GM19328 (cell line): Measurements from ENCODE around the gene CASP14.
"Not testable (repeated sequence)": the region's sequence is repeated elsewhere in the genome, so short reads cannot be mapped to it uniquely, and the experiment has no call there.

Experiments used
- ATAC-seq: cut with Tn5 transposase; IDR thresholded peaks from one replicate; pipeline ENCODE4 v1.9.1; 2021; ENCODE audit warnings: mild to moderate bottlenecking, moderate library complexity; ENCODE audit not compliant: unreplicated experiment

Gene CASP14

GRCh38 chr19:15070386-15070785 is 21.1 kb downstream of the CASP14 start:
- not testable (repeated sequence) for ATAC-seq

GRCh38 chr19:15072930-15073647 is 23.8 kb downstream of the CASP14 start:
- no peak for ATAC-seq

GRCh38 chr19:15074371-15074770 is 25.1 kb downstream of the CASP14 start:
- no peak for ATAC-seq

- no peak for ATAC-seq
These were observed 26.5 kb downstream of the CASP14 start for GRCh38 chr19:15075806-15076205.

- ATAC-seq = not testable (repeated sequence)
These were observed 30.7 kb downstream of the CASP14 start for GRCh38 chr19:15080002-15080401.

- no peak for ATAC-seq
These were observed 32.6 kb downstream of the CASP14 start, which contains the start of gene OR1I1 for GRCh38 chr19:15081911-15082310. Gene OR1I1, plus strand, starts transcription at chr19:15082211. Its CDS starts 4,855 bp downstream, at chr19:15087066.

- ATAC-seq = no peak
These were observed 37.9 kb downstream of the CASP14 start for GRCh38 chr19:15087182-15087581.

- no peak for ATAC-seq
These were observed 42.9 kb downstream of the CASP14 start for GRCh38 chr19:15091918-15092753.

GRCh38 chr19:15093001-15093400 is 43.7 kb downstream of the CASP14 start:
- no peak for ATAC-seq

- no peak for ATAC-seq
These were observed 46.9 kb downstream of the CASP14 start for GRCh38 chr19:15096223-15096622.

- not testable (repeated sequence) for ATAC-seq
These were observed 48.7 kb downstream of the CASP14 start for GRCh38 chr19:15097980-15098379.

GRCh38 chr19:15098460-15098859 is 49.2 kb downstream of the CASP14 start:
- ATAC-seq = no peak

GRCh38 chr19:15099017-15099582 is 49.8 kb downstream of the CASP14 start:
- ATAC-seq = no peak

GRCh38 chr19:15101479-15102082 is 52.3 kb downstream of the CASP14 start:
- no peak for ATAC-seq

GRCh38 chr19:15104003-15104402 is 54.7 kb downstream of the CASP14 start:
- no peak for ATAC-seq

- no peak for ATAC-seq
These were observed 55.1 kb downstream of the CASP14 start for GRCh38 chr19:15104411-15104810.

- ATAC-seq = no peak
These were observed 55.8 kb downstream of the CASP14 start for GRCh38 chr19:15105044-15105443.

- no peak for ATAC-seq
These were observed 58.1 kb downstream of the CASP14 start, which contains the start of gene SYDE1 for GRCh38 chr19:15107061-15108010. Gene SYDE1, plus strand, starts transcription at chr19:15107401. Its CDS starts 33 bp downstream, at chr19:15107434.
